WTC11 (cell line): Measurements from ENCODE around the gene EHD3. TPM values are rescaled to one million over a fixed set of nuclear protein-coding genes. Genes with fewer than 3 reads are reported as not detected.

Experiments used
- ATAC-seq: fragments of 200-7000 bp; cut with Tn5 transposase; 2 replicates; pipeline ENCODE4 v1.10.0; 2021; ENCODE audit warnings: mild to moderate bottlenecking, moderate library complexity
- CTCF ChIA-PET: fragments of 300-600 bp; sonication (Branson Sonifier 250); formaldehyde crosslinking; loops from one replicate; lab custom pipeline; 2021; ENCODE audit warnings: antibody characterized with exemption; lab: Charles Lee
- POLR2A ChIA-PET: fragments of 350-600 bp; sonication (Branson Sonifier 250); formaldehyde crosslinking; loops from one replicate; lab custom pipeline; 2021; ENCODE audit warnings: antibody characterized with exemption; lab: Charles Lee
- DNase-seq: peaks from one replicate; pipeline ENCODE4 v3.0.0; 2021; ENCODE audit warnings: low spot score
- H3K27ac Mint-ChIP-seq: 2 replicates; pipeline ENCODE4 v1.8.0; 2021; ENCODE audit warnings: mixed read lengths
- H3K27me3 Mint-ChIP-seq: 2 replicates; pipeline ENCODE4 v1.8.0; 2021; ENCODE audit warnings: low read depth, mild to moderate bottlenecking, moderate library complexity, mixed read lengths
- H3K36me3 Mint-ChIP-seq: 2 replicates; pipeline ENCODE4 v1.8.0; 2021; ENCODE audit warnings: mixed read lengths
- H3K4me1 Mint-ChIP-seq: 2 replicates; pipeline ENCODE4 v1.8.0; 2022; ENCODE audit warnings: mixed read lengths
- H3K4me3 Mint-ChIP-seq: 2 replicates; pipeline ENCODE4 v1.8.0; 2021; ENCODE audit warnings: mild to moderate bottlenecking, moderate library complexity, mixed read lengths
- H3K9me3 Mint-ChIP-seq: 2 replicates; pipeline ENCODE4 v1.8.0; 2021; ENCODE audit warnings: mixed read lengths
- CREB1 ChIP-seq: sonication (generic); formaldehyde crosslinking; IDR thresholded peaks from 2 replicates; pipeline ENCODE4 v1.8.0; 2023; ENCODE audit warnings: mild to moderate bottlenecking, missing genetic modification reagents
- ESRRA ChIP-seq: sonication (generic); formaldehyde crosslinking; IDR thresholded peaks from 2 replicates; pipeline ENCODE4 v1.8.1; 2022; ENCODE audit warnings: mild to moderate bottlenecking, missing genetic modification reagents, borderline replicate concordance
- KAT7 ChIP-seq: sonication (generic); formaldehyde crosslinking; IDR thresholded peaks from 2 replicates; pipeline ENCODE4 v1.8.1; 2023; ENCODE audit warnings: missing genetic modification reagents, mild to moderate bottlenecking, borderline replicate concordance
- NFATC4 ChIP-seq: fragments of 250-450 bp; sonication (Bioruptor Pico); IDR thresholded peaks from 2 replicates; pipeline ENCODE4 v1.9.0; 2021; ENCODE audit warnings: mild to moderate bottlenecking
- NR1H2 ChIP-seq: sonication (generic); formaldehyde crosslinking; IDR thresholded peaks from 2 replicates; pipeline ENCODE4 v1.9.0; 2021; ENCODE audit warnings: mild to moderate bottlenecking, moderate library complexity, missing genetic modification reagents
- OVOL2 ChIP-seq: fragments of 250-450 bp; sonication (Bioruptor Pico); IDR thresholded peaks from 2 replicates; pipeline ENCODE4 v1.9.0; 2021; ENCODE audit warnings: mild to moderate bottlenecking, borderline replicate concordance
- RORB ChIP-seq: fragments of 250-450 bp; sonication (Bioruptor Pico); IDR thresholded peaks from 2 replicates; pipeline ENCODE4 v1.9.0; 2021; ENCODE audit warnings: mild to moderate bottlenecking
- TEAD1 ChIP-seq: sonication (generic); formaldehyde crosslinking; IDR thresholded peaks from 2 replicates; pipeline ENCODE4 v1.8.0; 2022; ENCODE audit warnings: mild to moderate bottlenecking, missing genetic modification reagents
- TEAD4 ChIP-seq: sonication (generic); formaldehyde crosslinking; IDR thresholded peaks from 2 replicates; pipeline ENCODE4 v1.8.0; 2022; ENCODE audit warnings: mild to moderate bottlenecking, missing genetic modification reagents
- total RNA-seq: library from RNA; stranded (reverse); gene quantifications from 3 replicates; pipeline ENCODE4 v1.2.3, GENCODE V29; 2021
- TF ChIP-seq, protein P1 (sequence below): sonication (generic); formaldehyde crosslinking; IDR thresholded peaks from 2 replicates; pipeline ENCODE4 v1.8.1; 2022; ENCODE audit warnings: mild to moderate bottlenecking, moderate library complexity, missing genetic modification reagents
- TF ChIP-seq, protein P2 (sequence below): fragments of 250-450 bp; sonication (Bioruptor Pico); IDR thresholded peaks from 2 replicates; pipeline ENCODE4 v1.8.0; 2021; ENCODE audit warnings: mild to moderate bottlenecking
- TF ChIP-seq, protein P3 (sequence below): sonication (generic); formaldehyde crosslinking; conservative IDR thresholded peaks from 2 replicates; pipeline ENCODE4 v1.8.1; 2022; ENCODE audit warnings: mild to moderate bottlenecking, missing genetic modification reagents
- TF ChIP-seq, protein P4 (sequence below): sonication (generic); formaldehyde crosslinking; conservative IDR thresholded peaks from 2 replicates; pipeline ENCODE4 v1.8.1; 2023; ENCODE audit warnings: mild to moderate bottlenecking, low read depth, missing genetic modification reagents, moderate library complexity
- TF ChIP-seq, protein P5 (sequence below): sonication (generic); formaldehyde crosslinking; IDR thresholded peaks from 2 replicates; pipeline ENCODE4 v1.8.1; 2022; ENCODE audit warnings: mild to moderate bottlenecking, missing genetic modification reagents, moderate library complexity, borderline replicate concordance
- TF ChIP-seq, protein P6 (sequence below): sonication (generic); formaldehyde crosslinking; IDR thresholded peaks from 2 replicates; pipeline ENCODE4 v1.8.1; 2023; ENCODE audit warnings: mild to moderate bottlenecking, missing genetic modification reagents, moderate library complexity
- TF ChIP-seq, protein P7 (sequence below): fragments of 250-450 bp; sonication (Bioruptor Pico); IDR thresholded peaks from 2 replicates; pipeline ENCODE4 v2.1.2; 2022; ENCODE audit warnings: mild to moderate bottlenecking, moderate library complexity
- TF ChIP-seq, protein P8 (sequence below): sonication (generic); formaldehyde crosslinking; IDR thresholded peaks from 2 replicates; pipeline ENCODE4 v1.8.1; 2022; ENCODE audit warnings: missing genetic modification reagents, borderline replicate concordance

Gene EHD3
- total RNA-seq, 1 experiment from 2014 or later: 10.0 TPM

DNA sequence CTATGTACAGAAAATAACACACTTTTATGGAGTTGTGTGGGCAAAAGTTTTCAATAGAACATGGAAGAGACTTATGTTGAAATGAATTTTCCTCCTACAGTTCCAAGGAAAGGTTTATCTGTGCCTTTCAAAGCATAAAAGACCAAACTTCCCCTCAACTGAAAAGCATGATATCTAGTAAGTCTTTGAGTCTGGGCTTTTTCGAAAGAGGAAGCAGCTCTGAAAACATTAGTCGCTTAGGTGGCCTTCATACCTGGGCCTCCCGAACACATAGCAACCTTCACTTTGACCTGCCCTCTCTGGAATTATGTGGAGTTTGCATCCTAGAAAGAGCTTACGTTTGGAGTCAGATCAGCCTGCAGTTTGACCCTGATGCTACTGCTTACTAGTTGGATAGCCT is 11.9 kb upstream of the EHD3 start:
- DNase-seq: no peak
- TF ChIP-seq, protein P1, sequence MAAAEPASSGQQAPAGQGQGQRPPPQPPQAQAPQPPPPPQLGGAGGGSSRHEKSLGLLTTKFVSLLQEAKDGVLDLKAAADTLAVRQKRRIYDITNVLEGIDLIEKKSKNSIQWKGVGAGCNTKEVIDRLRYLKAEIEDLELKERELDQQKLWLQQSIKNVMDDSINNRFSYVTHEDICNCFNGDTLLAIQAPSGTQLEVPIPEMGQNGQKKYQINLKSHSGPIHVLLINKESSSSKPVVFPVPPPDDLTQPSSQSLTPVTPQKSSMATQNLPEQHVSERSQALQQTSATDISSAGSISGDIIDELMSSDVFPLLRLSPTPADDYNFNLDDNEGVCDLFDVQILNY: no peak
- no peak for TF ChIP-seq CREB1 (CRISPR knock-in tag)
- TF ChIP-seq OVOL2 (CRISPR knock-in tag): no peak
- TF ChIP-seq, protein P2, sequence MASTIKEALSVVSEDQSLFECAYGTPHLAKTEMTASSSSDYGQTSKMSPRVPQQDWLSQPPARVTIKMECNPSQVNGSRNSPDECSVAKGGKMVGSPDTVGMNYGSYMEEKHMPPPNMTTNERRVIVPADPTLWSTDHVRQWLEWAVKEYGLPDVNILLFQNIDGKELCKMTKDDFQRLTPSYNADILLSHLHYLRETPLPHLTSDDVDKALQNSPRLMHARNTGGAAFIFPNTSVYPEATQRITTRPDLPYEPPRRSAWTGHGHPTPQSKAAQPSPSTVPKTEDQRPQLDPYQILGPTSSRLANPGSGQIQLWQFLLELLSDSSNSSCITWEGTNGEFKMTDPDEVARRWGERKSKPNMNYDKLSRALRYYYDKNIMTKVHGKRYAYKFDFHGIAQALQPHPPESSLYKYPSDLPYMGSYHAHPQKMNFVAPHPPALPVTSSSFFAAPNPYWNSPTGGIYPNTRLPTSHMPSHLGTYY (CRISPR knock-in tag): no peak
- TF ChIP-seq, protein P3, sequence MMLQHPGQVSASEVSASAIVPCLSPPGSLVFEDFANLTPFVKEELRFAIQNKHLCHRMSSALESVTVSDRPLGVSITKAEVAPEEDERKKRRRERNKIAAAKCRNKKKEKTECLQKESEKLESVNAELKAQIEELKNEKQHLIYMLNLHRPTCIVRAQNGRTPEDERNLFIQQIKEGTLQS (CRISPR knock-in tag): no peak
- Mint-ChIP-seq H3K27me3 (no peaks in the 10 kb centered on the region), H3K9me3 (no peaks in the 10 kb centered on the region), H3K4me3 (no peak overlapping the region), H3K27ac (no peak overlapping the region), H3K4me1 (peaks cover 6% of the 10 kb centered on the region), H3K36me3 (no peaks in the 10 kb centered on the region)
- ChIA-PET POLR2A (no interaction called here), CTCF (no interaction called here)
- ATAC-seq: no peak

DNA sequence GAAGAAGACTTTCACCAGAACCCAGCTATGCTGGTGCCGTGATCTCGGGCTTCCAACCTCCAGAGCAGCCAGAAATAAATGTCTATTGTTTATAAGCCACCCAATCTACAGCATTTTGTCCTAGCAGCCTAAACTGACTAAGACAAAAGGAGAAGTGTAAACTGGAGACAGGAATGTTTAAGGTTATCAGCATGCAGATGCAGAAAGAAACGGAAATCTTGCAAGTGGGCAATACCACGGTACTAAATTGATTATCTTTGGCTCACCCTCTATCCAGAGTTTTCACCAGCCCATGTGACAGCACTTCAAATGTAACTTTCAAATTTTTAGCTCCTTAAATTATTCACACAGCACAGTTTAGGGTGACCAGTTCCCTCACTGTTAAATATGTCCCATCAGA is 10.9 kb upstream of the EHD3 start:
- Mint-ChIP-seq H3K27ac (no peak overlapping the region), H3K4me3 (no peak overlapping the region), H3K27me3 (no peaks in the 10 kb centered on the region), H3K9me3 (no peaks in the 10 kb centered on the region), H3K36me3 (no peaks in the 10 kb centered on the region), H3K4me1 (peaks cover 6% of the 10 kb centered on the region)
- no peak for ATAC-seq
- CTCF ChIA-PET: no interaction called here
- DNase-seq: no peak
- POLR2A ChIA-PET: no interaction called here
- TF ChIP-seq ESRRA (no peak), RORB (CRISPR knock-in tag) (no peak), TEAD1 (CRISPR knock-in tag) (no peak), NR1H2 (no peak), KAT7 (CRISPR knock-in tag) (no peak), NFATC4 (CRISPR knock-in tag) (no peak), TEAD4 (no peak)
- TF ChIP-seq, protein P4, sequence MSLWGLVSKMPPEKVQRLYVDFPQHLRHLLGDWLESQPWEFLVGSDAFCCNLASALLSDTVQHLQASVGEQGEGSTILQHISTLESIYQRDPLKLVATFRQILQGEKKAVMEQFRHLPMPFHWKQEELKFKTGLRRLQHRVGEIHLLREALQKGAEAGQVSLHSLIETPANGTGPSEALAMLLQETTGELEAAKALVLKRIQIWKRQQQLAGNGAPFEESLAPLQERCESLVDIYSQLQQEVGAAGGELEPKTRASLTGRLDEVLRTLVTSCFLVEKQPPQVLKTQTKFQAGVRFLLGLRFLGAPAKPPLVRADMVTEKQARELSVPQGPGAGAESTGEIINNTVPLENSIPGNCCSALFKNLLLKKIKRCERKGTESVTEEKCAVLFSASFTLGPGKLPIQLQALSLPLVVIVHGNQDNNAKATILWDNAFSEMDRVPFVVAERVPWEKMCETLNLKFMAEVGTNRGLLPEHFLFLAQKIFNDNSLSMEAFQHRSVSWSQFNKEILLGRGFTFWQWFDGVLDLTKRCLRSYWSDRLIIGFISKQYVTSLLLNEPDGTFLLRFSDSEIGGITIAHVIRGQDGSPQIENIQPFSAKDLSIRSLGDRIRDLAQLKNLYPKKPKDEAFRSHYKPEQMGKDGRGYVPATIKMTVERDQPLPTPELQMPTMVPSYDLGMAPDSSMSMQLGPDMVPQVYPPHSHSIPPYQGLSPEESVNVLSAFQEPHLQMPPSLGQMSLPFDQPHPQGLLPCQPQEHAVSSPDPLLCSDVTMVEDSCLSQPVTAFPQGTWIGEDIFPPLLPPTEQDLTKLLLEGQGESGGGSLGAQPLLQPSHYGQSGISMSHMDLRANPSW (CRISPR knock-in tag): no peak
- TF ChIP-seq, protein P5, sequence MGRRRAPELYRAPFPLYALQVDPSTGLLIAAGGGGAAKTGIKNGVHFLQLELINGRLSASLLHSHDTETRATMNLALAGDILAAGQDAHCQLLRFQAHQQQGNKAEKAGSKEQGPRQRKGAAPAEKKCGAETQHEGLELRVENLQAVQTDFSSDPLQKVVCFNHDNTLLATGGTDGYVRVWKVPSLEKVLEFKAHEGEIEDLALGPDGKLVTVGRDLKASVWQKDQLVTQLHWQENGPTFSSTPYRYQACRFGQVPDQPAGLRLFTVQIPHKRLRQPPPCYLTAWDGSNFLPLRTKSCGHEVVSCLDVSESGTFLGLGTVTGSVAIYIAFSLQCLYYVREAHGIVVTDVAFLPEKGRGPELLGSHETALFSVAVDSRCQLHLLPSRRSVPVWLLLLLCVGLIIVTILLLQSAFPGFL: no peak
- TF ChIP-seq, protein P6, sequence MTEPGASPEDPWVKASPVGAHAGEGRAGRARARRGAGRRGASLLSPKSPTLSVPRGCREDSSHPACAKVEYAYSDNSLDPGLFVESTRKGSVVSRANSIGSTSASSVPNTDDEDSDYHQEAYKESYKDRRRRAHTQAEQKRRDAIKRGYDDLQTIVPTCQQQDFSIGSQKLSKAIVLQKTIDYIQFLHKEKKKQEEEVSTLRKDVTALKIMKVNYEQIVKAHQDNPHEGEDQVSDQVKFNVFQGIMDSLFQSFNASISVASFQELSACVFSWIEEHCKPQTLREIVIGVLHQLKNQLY (CRISPR knock-in tag): no peak
- TF ChIP-seq, protein P7, sequence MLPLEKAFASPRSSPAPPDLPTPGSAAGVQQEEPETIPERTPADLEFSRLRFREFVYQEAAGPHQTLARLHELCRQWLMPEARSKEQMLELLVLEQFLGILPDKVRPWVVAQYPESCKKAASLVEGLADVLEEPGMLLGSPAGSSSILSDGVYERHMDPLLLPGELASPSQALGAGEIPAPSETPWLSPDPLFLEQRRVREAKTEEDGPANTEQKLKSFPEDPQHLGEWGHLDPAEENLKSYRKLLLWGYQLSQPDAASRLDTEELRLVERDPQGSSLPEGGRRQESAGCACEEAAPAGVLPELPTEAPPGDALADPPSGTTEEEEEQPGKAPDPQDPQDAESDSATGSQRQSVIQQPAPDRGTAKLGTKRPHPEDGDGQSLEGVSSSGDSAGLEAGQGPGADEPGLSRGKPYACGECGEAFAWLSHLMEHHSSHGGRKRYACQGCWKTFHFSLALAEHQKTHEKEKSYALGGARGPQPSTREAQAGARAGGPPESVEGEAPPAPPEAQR: no peak
- TF ChIP-seq, protein P3 (CRISPR knock-in tag): no peak
- TF ChIP-seq, protein P2 (CRISPR knock-in tag): no peak
- TF ChIP-seq, protein P8, sequence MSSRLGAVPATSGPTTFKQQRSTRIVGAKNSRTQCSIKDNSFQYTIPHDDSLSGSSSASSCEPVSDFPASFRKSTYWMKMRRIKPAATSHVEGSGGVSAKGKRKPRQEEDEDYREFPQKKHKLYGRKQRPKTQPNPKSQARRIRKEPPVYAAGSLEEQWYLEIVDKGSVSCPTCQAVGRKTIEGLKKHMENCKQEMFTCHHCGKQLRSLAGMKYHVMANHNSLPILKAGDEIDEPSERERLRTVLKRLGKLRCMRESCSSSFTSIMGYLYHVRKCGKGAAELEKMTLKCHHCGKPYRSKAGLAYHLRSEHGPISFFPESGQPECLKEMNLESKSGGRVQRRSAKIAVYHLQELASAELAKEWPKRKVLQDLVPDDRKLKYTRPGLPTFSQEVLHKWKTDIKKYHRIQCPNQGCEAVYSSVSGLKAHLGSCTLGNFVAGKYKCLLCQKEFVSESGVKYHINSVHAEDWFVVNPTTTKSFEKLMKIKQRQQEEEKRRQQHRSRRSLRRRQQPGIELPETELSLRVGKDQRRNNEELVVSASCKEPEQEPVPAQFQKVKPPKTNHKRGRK: no peak
